AG04449 (cell line): ENCODE data around the gene TCN1.
"Not testable (repeated sequence)": the region's sequence is repeated elsewhere in the genome, so short reads cannot be mapped to it uniquely, and the experiment has no call there.

ENCODE experiments used
- CTCF ChIA-PET: fragments of 350-600 bp; formaldehyde crosslinking; extraction: SDS; loops from one replicate; lab custom pipeline; 2021; ENCODE audit warnings: antibody characterized with exemption; lab: Yijun Ruan, JAX
- POLR2A ChIA-PET: fragments of 400-600, 350-600 bp; formaldehyde crosslinking; extraction: SDS; loops from one replicate; lab custom pipeline; 2020; ENCODE audit warnings: antibody characterized with exemption, inconsistent platforms; lab: Yijun Ruan, JAX
- DNase-seq: peaks from one replicate; pipeline ENCODE4 v3.0.0-alpha.2; 2010; ENCODE audit warnings: low read depth, low spot score
- H3K4me3 ChIP-seq: 2 replicates; pipeline ENCODE4 v1.5.1; 2011; ENCODE audit warnings: low read depth, mild to moderate bottlenecking, control low read depth, low read length
- TF ChIP-seq, protein P1 (sequence below): IDR thresholded peaks from one replicate; pipeline ENCODE4 v1.5.1; 2011; ENCODE audit warnings: mild to moderate bottlenecking, moderate library complexity, low read length, control low read depth, inconsistent platforms; ENCODE audit not compliant: insufficient read depth; ENCODE audit errors: missing control alignments

TCN1 gene

GRCh38 chr11:59866397-59866796 is at the start of gene TCN1:
Gene TCN1, minus strand, starts transcription at chr11:59866487. Its CDS starts 17 bp downstream, at chr11:59866470.
- no peak within 1 kb of the TSS for H3K4me3 ChIP-seq
- ChIA-PET POLR2A (no interaction called here), CTCF (no interaction called here)
- no peak for DNase-seq
- TF ChIP-seq, protein P1, sequence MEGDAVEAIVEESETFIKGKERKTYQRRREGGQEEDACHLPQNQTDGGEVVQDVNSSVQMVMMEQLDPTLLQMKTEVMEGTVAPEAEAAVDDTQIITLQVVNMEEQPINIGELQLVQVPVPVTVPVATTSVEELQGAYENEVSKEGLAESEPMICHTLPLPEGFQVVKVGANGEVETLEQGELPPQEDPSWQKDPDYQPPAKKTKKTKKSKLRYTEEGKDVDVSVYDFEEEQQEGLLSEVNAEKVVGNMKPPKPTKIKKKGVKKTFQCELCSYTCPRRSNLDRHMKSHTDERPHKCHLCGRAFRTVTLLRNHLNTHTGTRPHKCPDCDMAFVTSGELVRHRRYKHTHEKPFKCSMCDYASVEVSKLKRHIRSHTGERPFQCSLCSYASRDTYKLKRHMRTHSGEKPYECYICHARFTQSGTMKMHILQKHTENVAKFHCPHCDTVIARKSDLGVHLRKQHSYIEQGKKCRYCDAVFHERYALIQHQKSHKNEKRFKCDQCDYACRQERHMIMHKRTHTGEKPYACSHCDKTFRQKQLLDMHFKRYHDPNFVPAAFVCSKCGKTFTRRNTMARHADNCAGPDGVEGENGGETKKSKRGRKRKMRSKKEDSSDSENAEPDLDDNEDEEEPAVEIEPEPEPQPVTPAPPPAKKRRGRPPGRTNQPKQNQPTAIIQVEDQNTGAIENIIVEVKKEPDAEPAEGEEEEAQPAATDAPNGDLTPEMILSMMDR: no peak

- H3K4me3 ChIP-seq, POLR2A ChIA-PET, CTCF ChIA-PET, DNase-seq: not testable (repeated sequence)
Observed at GRCh38 chr11:59903569-59903968, 37.3 kb upstream of the TCN1 start.

- H3K4me3 ChIP-seq: no peak overlapping the region
- CTCF ChIA-PET: no interaction called here
- no peak for DNase-seq
- POLR2A ChIA-PET: no interaction called here
- TF ChIP-seq, protein P1: no peak
Observed at GRCh38 chr11:59901306-59901705, 35.0 kb upstream of the TCN1 start.

DNA sequence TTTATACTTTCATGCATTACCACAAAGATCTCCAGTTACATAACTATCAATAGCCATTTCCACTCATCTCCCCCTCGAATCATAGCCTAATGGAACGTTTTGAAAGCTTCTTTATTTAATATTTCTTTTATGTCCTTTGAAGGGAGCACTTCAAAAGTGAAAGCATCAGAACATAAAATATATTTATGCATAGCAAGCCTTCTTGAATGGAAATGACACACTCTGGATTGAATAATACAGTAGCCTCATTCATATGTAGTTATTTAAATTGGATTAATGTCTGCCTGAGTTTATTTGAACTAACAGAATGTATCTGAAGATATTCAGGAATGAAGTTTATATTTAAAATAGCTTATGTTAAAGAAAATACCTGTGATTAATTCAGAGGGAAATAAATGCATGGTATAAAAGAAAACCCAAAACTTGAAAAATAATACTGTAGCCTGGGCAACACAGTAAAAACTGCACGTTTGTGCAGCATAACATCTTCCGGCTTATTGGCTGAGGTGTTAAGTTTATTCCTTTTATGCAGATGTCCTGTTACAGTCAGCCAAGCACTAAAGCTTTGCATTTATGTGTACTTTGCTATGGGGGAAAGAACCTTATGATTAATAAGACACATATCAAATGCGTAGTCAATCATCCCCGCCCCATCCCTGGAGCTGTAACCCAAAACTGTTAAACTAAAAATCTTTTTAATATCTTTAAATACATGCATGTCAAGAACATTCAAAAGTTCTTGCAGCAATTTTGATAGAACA is 34.3 kb upstream of the TCN1 start:
- ChIA-PET POLR2A (no interaction called here), CTCF (no interaction called here)
- TF ChIP-seq, protein P1: no peak
- DNase-seq: no peak
- no peak overlapping the region for H3K4me3 ChIP-seq

GRCh38 chr11:59899532-59899931 is 33.2 kb upstream of the TCN1 start:
- TF ChIP-seq, protein P1: no peak
- CTCF ChIA-PET: no interaction called here
- POLR2A ChIA-PET: no interaction called here
- no peak overlapping the region for H3K4me3 ChIP-seq
- DNase-seq: no peak

- TF ChIP-seq, protein P1: no peak
- no peak for DNase-seq
- no peak overlapping the region for H3K4me3 ChIP-seq
- POLR2A ChIA-PET: no interaction called here
- CTCF ChIA-PET: no interaction called here
Observed at GRCh38 chr11:59898650-59899049, 32.4 kb upstream of the TCN1 start.

DNA sequence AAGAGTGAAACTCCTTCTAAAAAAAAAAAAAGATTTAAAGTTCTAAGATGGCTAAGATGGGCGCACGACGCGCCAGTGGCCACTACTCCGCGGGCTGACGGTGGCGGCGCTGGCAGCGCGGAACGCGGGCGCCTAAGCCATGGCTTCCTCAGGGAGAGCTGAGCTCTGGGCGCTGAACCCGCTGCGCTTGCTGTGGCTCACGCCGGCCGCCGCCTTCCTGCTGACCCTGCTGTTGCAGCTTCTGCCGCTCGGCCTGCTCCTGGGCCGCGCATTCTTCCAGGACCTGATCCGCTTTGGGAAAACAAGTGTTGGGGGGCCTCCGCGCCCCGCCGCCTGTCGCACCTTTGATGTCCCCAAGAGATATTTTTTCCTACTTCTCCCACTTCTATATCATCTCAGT is 31.8 kb upstream of the TCN1 start:
- POLR2A ChIA-PET: no interaction called here
- TF ChIP-seq, protein P1: no peak
- CTCF ChIA-PET: no interaction called here
- H3K4me3 ChIP-seq: no peak overlapping the region
- no peak for DNase-seq
